ENCODE data around the gene LRRC8B.

DNA sequence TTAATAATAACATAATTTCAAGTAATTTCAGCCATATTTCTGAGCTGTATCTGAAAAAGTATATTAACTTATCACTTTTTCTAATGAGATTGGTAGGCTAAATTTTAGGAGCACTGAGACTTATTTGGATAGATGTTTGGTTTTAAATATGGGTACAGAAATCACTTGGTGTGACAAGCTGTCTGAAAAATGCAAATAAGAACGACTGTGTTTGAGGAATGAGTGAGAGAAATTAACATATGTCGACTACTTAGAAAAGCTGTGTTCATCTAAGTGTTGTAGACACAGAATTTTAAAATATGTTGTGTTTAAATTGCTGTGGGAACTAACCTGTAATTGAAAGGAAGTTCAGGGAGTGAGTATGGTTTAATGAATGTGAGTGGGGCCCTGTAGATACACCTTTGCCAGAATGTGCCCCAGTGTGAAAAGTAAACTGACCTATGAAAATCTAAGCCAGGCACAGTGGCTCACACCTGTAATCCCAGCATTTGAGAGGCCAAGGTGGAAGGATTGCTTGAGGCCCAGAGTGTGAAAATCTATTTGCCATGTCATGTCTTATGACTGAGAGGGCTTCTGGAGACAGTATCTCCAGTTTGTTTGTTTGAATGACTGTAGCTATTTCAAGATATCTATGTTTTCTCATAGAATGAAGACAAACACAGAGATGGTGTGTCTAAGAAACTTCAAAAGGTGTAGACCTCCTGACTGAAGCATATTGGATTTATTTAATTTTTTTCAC lies 54.5 kb downstream of the LRRC8B start:
- TF ChIP-seq EZH2phosphoT487 (IDR thresholded peaks at IDR 0.05; ENCODE audit: borderline replicate concordance): no peak
- TF ChIP-seq, protein P1, sequence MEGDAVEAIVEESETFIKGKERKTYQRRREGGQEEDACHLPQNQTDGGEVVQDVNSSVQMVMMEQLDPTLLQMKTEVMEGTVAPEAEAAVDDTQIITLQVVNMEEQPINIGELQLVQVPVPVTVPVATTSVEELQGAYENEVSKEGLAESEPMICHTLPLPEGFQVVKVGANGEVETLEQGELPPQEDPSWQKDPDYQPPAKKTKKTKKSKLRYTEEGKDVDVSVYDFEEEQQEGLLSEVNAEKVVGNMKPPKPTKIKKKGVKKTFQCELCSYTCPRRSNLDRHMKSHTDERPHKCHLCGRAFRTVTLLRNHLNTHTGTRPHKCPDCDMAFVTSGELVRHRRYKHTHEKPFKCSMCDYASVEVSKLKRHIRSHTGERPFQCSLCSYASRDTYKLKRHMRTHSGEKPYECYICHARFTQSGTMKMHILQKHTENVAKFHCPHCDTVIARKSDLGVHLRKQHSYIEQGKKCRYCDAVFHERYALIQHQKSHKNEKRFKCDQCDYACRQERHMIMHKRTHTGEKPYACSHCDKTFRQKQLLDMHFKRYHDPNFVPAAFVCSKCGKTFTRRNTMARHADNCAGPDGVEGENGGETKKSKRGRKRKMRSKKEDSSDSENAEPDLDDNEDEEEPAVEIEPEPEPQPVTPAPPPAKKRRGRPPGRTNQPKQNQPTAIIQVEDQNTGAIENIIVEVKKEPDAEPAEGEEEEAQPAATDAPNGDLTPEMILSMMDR (conservative IDR thresholded peaks at IDR 0.05; ENCODE audit: low read length): no peak

Measured in Loucy (cell line).